Right cardiac atrium (tissue), 5 donors: Measurements from ENCODE around the gene LRP11. TPM values are rescaled to one million over a fixed set of nuclear protein-coding genes. Genes with fewer than 3 reads are reported as not detected.
A peak's percentile ranks its signal among the peaks of the same experiment; 100 is the strongest.
"Not testable (repeated sequence)": the region's sequence is repeated elsewhere in the genome, so short reads cannot be mapped to it uniquely, and the experiment has no call there.

Experiments used
- ATAC-seq, 2 donors: fragments of 200-7000 bp; cut with Tn5 transposase; one replicate each; pipeline versions ENCODE4 v1.8.0 to v1.9.1; 2020; ENCODE audit warnings: moderate library complexity in 2 of 2, mild to moderate bottlenecking in 1 of 2
- DNase-seq, 3 donors: peaks; one replicate each; pipeline ENCODE4 v3.0.0-alpha.2; 2020
- H3K27ac ChIP-seq: one replicate; pipeline ENCODE4 v1.5.1; 2013; ENCODE audit warnings: mild to moderate bottlenecking, low read length, control low read depth, moderate library complexity
- H3K27me3 ChIP-seq: one replicate; pipeline ENCODE4 v1.6.1; 2013; ENCODE audit not compliant: control insufficient read depth, insufficient read depth
- H3K4me1 ChIP-seq: one replicate; pipeline ENCODE4 v1.6.1; 2013; ENCODE audit warnings: low read length; ENCODE audit not compliant: control insufficient read depth, insufficient read depth
- H3K4me3 ChIP-seq: one replicate; pipeline ENCODE4 v1.5.1; 2013; ENCODE audit warnings: low read length, control low read depth
- H3K9me3 ChIP-seq: one replicate; pipeline ENCODE4 v1.6.1; 2013; ENCODE audit warnings: low read length; ENCODE audit not compliant: control insufficient read depth
- WGBS: extraction: QIAGEN DNeasy Blood & Tissue Kit; methylation state at CpG from one replicate; pipeline ENCODE4 v1.1.7; 2013; 5-methylcytosine and 5-hydroxymethylcytosine counted together
- intact Hi-C, 4 donors: fragments of 100-400 bp; cut with DNase I; formaldehyde crosslinking; loops; one replicate each; pipeline versions ENCODE4 v1.11.0 to v1.14.0; 2022 to 2023
- polyA plus RNA-seq: library from polyadenylated mRNA; stranded (reverse); fragments of 200-250 nt; gene quantifications from one replicate; pipeline ENCODE4 v1.2.3, GENCODE V29; 2013
- total RNA-seq, 4 donors: library from RNA; stranded (reverse); fragmentation: NEBNext Ultra II Directional; extraction: Animal tissue kit (Norgen Biotek cat#: 25700); gene quantifications; one replicate each; pipeline ENCODE4 v1.2.1, GENCODE V29; 2021
- donor health status: healthy with polysubstance abuse.
- donor health status: DM: no; HTN: yes; CAD: no.
- donor health status: DM: no; HTN: no; CAD: no.
- donor health status: DM: no; HTN: yes; CAD: no; lungs with severe emphysema.
- donor health status: DM: yes; HTN: yes; CAD: no.

LRP11 gene
- total and polyA plus RNA-seq, 5 donors, result 11.5 to 36.6 (median 22.6) TPM

DNA sequence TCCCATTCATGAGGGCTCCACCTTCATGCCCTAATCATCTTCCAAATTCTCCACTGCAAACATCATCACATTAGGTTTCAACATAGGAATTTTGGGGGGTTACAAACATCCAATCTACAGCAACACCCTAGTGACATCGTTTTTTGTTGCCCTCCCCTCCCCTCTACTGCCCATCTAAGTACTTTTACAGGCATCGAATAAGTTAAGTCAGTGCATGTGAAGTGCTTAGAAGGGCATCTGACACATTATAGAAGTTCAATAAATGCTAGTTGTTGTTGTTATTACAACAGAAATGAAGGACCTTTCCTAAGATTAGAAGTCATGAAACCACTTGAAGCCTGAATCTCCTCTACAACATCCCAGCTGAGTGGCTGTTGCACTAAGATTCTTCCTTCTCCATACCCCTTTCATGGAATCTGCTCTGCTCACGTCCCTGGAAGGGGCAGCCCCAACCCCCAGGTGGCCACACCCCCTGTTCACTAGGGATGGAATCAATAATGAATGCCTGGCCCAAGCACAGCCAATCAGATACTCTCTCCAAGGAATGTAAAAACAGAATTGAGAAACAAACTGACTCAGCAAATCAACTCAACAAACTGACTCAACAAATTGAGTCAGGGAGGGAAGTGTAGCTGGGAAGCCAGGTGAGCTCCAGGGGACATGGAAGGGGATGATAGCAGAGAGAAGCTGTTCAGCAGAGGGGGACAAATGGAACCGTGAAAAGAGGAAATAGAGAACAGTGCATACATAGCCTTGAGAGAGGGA is 3.9 kb upstream of the LRP11 start:
- intact Hi-C loops, result loop anchor here in 1 of 4 donors (5.0 kb wide), 1 partner anchor 54 kb away; the partner anchor contains the start of gene RAET1G
- H3K4me3 ChIP-seq, result no peak overlapping the region
- no peak overlapping the region for H3K27ac ChIP-seq
- no peaks in the 10 kb centered on the region for H3K9me3 ChIP-seq
- ATAC-seq, result no peak
- no peaks in the 10 kb centered on the region for H3K27me3 ChIP-seq
- 61% methylated on average over 4 of the region's 4 CpGs for WGBS
- DNase-seq, result no peak
- no peaks in the 10 kb centered on the region for H3K4me1 ChIP-seq

DNA sequence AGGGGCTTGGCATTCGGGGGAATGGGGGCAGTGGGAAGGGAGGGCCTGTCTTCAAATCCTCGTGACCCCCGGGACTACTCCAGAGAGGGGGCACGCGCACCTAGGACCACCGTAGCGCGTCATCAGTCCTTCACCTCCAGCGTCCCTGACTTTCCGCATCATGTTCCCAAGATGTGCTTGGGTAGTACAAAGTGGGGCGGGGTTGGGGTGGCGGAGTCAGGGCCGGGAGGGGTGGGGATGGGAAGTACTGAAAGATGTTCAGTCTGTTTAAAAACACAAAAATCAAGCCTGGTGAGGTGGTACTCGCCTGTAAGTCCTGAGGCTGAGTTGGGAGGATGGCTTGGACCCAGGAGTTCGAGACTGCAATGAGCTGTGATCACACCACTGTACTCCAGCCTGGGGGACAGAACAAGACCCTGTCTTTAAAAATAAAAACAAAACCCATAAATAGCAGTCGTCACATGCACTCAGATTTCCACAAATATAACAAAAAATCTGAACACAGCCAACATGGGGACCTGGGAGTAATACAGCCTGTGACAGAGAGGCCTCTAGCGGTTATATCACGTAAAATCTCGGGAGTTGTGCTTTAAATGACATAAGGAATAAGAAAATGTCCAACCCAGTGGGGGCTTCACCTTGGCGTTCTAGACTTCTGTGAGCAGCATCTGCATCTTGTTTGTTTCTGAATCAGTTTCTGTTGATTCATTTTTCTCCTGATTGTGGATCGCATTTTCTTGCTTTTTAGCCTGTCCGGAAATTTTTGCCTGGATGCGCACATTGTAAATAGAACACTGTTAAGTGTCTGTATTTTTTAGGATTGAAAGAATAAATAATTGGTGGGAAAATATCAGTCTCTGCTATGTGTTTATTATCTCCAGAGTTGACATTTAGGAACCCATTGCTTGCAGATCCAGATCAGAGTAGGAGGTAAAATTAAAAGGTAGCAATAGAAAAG is 698 bp upstream of the LRP11 start:
- H3K27ac ChIP-seq, result peak overlapping the region; percentile 61
- peak; percentile 41 to 66 for ATAC-seq
- intact Hi-C loops, result loop anchor here in 1 of 4 donors (5.0 kb wide), 1 partner anchor 57 kb away; the partner anchor contains the start of gene RAET1G
- peak in 1 of 3 donors; percentile 36 for DNase-seq
- H3K4me3 ChIP-seq, result peak overlapping the region; percentile 77
- H3K27me3 ChIP-seq, result no peaks in the 10 kb centered on the region
- no peaks in the 10 kb centered on the region for H3K9me3 ChIP-seq
- 13% methylated on average over 23 of the region's 23 CpGs for WGBS
- H3K4me1 ChIP-seq, result no peaks in the 10 kb centered on the region

- H3K4me3 ChIP-seq, result peak overlapping the region; percentile 77
- no peaks in the 10 kb centered on the region for H3K27me3 ChIP-seq
- under 1% methylated on average over 69 of the region's 69 CpGs for WGBS
- intact Hi-C loops, result no loop called here
- ATAC-seq (peak; percentile 80 to 85), DNase-seq (peak; percentile 75 to 90 (median 90))
- H3K27ac ChIP-seq, result peak overlapping the region; percentile 90
- H3K9me3 ChIP-seq, result no peaks in the 10 kb centered on the region
- no peaks in the 10 kb centered on the region for H3K4me1 ChIP-seq
Measured at GRCh38 chr6:149862922-149863697, 1.0 kb downstream of the LRP11 start.

DNA sequence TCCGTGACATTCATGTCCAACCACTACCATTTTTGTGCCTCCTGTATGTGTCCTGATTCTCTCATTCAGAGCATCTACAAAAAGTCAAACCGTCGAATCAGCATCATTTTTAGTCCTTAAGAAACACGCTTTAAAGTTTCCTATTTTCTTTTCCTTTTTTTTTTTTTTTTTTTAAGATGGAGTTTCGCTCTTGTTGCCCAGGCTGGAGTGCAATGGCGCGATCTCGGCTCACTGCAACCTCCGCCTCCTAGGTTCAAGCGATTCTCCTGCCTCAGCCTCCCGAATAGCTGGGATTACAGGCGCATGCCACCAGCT is 1.8 kb downstream of the LRP11 start:
- DNase-seq, H3K4me3 ChIP-seq, H3K27me3 ChIP-seq, intact Hi-C loops, H3K4me1 ChIP-seq, H3K27ac ChIP-seq, H3K9me3 ChIP-seq, ATAC-seq: not testable (repeated sequence)
- 92% methylated on average over 9 of the region's 12 CpGs for WGBS

- ATAC-seq (no peak), DNase-seq (peak in 1 of 3 donors; percentile 17)
- H3K27me3 ChIP-seq, result no peaks in the 10 kb centered on the region
- H3K4me1 ChIP-seq, result no peaks in the 10 kb centered on the region
- 86% methylated on average over 14 of the region's 14 CpGs for WGBS
- no peaks in the 10 kb centered on the region for H3K9me3 ChIP-seq
- H3K4me3 ChIP-seq, result no peak overlapping the region
- intact Hi-C loops, result no loop called here
- no peak overlapping the region for H3K27ac ChIP-seq
Measured at GRCh38 chr6:149861603-149862423, 2.3 kb downstream of the LRP11 start.

DNA sequence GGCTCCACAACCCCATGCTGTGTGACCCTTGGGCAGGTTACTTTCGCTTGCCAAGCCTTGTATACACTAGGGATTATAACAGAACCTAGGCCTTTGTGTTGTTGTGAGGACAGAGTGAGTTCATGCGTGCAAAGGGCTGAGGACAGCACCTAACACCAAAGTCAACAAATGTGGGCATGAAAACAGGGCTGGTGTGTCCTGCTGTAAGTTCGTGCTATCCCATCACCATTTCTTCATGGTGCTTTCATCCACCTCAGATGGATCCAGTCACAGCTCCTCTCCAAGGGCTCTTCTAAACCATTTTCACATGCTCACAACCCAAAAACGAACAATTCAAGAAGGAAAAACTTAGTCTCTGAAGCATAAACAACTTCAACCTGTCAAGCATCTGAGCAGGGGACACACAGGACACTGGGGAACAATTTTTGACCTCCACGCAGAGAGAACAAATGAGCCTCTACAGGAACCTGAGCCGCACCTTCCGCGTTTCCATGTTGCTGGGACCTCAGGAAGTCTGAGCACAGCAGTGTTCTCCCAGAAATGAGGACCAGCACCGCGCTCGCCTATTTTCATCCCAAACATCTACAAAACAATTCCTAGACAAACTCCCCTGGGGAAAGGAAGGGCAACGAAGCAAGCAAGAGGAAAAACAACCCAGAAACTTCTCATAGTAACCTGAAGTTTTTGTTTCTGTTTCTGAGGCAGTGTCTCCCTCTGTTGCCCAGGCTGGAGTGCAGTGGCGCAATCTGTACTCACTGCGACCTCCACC is 3.1 kb downstream of the LRP11 start:
- Histone ChIP-seq H3K27ac (no peak overlapping the region), H3K9me3 (no peaks in the 10 kb centered on the region), H3K4me3 (no peak overlapping the region), H3K27me3 (no peaks in the 10 kb centered on the region), H3K4me1 (no peaks in the 10 kb centered on the region)
- WGBS, result 86% methylated on average over 14 of the region's 14 CpGs
- no peak for ATAC-seq
- intact Hi-C loops, result no loop called here
- peak in 1 of 3 donors; percentile 61 for DNase-seq

DNA sequence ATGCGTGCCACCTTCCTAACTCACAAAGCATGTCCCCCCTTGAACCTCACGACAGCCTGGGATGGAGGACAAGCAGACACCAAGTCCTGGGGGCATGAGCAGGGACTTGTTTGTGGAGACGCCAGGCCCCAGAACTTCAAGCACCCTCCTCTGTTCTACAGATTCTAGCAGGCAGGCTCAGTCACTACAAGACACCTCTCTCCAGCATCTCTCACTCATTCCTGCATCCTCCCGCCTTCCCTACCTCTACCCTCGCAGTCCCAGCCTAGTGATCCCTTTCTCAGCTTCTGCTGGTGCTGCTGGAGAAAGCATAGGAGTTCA is 3.7 kb downstream of the LRP11 start:
- ATAC-seq (no peak), DNase-seq (peak in 1 of 3 donors; percentile 15)
- intact Hi-C loops, result no loop called here
- 96% methylated on average over 5 of the region's 5 CpGs for WGBS
- no peaks in the 10 kb centered on the region for H3K27me3 ChIP-seq
- H3K9me3 ChIP-seq, result no peaks in the 10 kb centered on the region
- no peak overlapping the region for H3K27ac ChIP-seq
- H3K4me3 ChIP-seq, result no peak overlapping the region
- H3K4me1 ChIP-seq, result no peaks in the 10 kb centered on the region

DNA sequence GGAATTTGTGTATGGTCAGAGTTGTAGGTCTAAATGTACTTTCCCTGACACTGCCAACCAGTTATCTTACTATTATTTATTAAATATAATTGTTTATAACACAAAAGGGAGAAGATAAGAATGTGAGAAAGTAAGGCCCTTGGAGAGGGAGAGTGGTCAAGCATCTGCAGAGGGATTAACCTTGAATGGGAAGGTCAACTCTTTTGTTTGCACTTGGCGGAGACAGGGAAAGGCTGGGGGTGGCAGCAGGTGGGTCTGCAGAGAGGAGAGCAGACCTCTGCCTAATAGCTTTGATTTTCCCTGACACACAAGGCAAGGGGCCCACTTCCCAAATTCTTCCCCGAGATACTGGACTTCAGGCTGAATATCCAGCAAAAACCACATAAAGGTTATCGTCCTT is 4.2 kb downstream of the LRP11 start:
- DNase-seq (no peak), ATAC-seq (no peak)
- Histone ChIP-seq H3K4me3 (no peak overlapping the region), H3K9me3 (no peaks in the 10 kb centered on the region), H3K4me1 (no peaks in the 10 kb centered on the region), H3K27me3 (no peaks in the 10 kb centered on the region), H3K27ac (no peak overlapping the region)
- intact Hi-C loops, result no loop called here
- WGBS, result 95% methylated on average over 3 of the region's 3 CpGs

- H3K27ac ChIP-seq, result no peak overlapping the region
- DNase-seq (no peak), ATAC-seq (no peak)
- no peaks in the 10 kb centered on the region for H3K9me3 ChIP-seq
- intact Hi-C loops, result no loop called here
- no peak overlapping the region for H3K4me3 ChIP-seq
- no peaks in the 10 kb centered on the region for H3K27me3 ChIP-seq
- H3K4me1 ChIP-seq, result no peaks in the 10 kb centered on the region
- 81% methylated on average over 7 of the region's 7 CpGs for WGBS
Measured at GRCh38 chr6:149859368-149859767, 4.8 kb downstream of the LRP11 start.

DNA sequence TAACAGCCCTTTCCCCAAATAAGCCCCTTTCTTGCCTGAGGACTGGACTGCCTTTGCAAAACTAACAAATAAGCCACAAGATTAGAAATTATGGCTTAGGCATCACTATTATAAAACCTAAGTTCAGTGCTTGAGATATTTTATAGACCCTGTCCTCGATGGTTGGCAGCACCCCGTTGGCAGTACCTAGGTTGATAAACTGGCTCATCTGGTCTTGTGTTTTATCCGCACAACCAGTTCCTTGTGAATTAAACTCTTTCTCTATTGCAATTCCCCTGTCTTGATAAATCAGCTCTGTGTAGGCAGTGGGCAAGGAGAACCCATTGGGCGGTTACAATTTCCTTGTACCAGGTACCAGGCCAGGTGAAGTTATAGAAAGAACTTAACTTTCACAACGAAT is 6.6 kb downstream of the LRP11 start:
- ATAC-seq (no peak), DNase-seq (no peak)
- H3K4me3 ChIP-seq, result no peak overlapping the region
- no peaks in the 10 kb centered on the region for H3K27me3 ChIP-seq
- no peaks in the 10 kb centered on the region for H3K4me1 ChIP-seq
- no peak overlapping the region for H3K27ac ChIP-seq
- no peaks in the 10 kb centered on the region for H3K9me3 ChIP-seq
- whole genome bisulfite sequencing, result 93% methylated on average over 5 of the region's 5 CpGs
- intact Hi-C loops, result no loop called here
